Natural killer cell (primary cell): ENCODE measurements around the gene SNPH. TPM values are rescaled to one million over a fixed set of nuclear protein-coding genes. Genes with fewer than 3 reads are reported as not detected.

Experiments used
- ATAC-seq, 3 donors: fragments of 150-1000 bp in 2 of 3; fragments of 200-7000 bp in 1 of 3; cut with Tn5 transposase; 1 replicate in 1 of 3; 2 replicates in 2 of 3; pipeline ENCODE4 v1.10.0; 2021; ENCODE audit warnings: mild to moderate bottlenecking in 2 of 3, moderate library complexity in 2 of 3
- DNase-seq, 2 donors: peaks; one replicate each; pipeline versions ENCODE4 v3.0.0 to v3.0.0-alpha.2; 2013 to 2021; ENCODE audit warnings: mixed read lengths in 1 of 2
- H3K27ac ChIP-seq: one replicate; pipeline ENCODE4 v1.5.1; 2013; ENCODE audit warnings: mild to moderate bottlenecking, low read length
- H3K27me3 ChIP-seq: one replicate; pipeline ENCODE4 v1.6.1; 2013; ENCODE audit warnings: low read length; ENCODE audit not compliant: control insufficient read depth, insufficient read depth
- H3K36me3 ChIP-seq: one replicate; pipeline ENCODE4 v1.6.1; 2013; ENCODE audit warnings: low read length; ENCODE audit not compliant: control insufficient read depth, insufficient read depth
- H3K4me1 ChIP-seq: one replicate; pipeline ENCODE4 v1.6.1; 2013; ENCODE audit warnings: low read length; ENCODE audit not compliant: control insufficient read depth, insufficient read depth
- H3K4me3 ChIP-seq: one replicate; pipeline ENCODE4 v1.5.1; 2013; ENCODE audit warnings: low read length
- H3K9me3 ChIP-seq: one replicate; pipeline ENCODE4 v1.6.1; 2013; ENCODE audit warnings: low read length; ENCODE audit not compliant: control insufficient read depth, insufficient read depth
- H3K27ac Mint-ChIP-seq, 2 donors: one replicate each; pipeline ENCODE4 v1.8.0; 2022; ENCODE audit warnings: mild to moderate bottlenecking in 2 of 2, mixed read lengths in 2 of 2, moderate library complexity in 1 of 2
- H3K27me3 Mint-ChIP-seq, 2 donors: one replicate each; pipeline ENCODE4 v1.8.0; 2022; ENCODE audit warnings: low read depth in 2 of 2, mixed read lengths in 2 of 2
- H3K36me3 Mint-ChIP-seq: one replicate; pipeline ENCODE4 v1.8.0; 2022; ENCODE audit warnings: mixed read lengths
- H3K4me1 Mint-ChIP-seq, 2 donors: one replicate each; pipeline ENCODE4 v1.8.0; 2022; ENCODE audit warnings: mixed read lengths in 2 of 2
- H3K4me3 Mint-ChIP-seq: one replicate; pipeline ENCODE4 v1.8.0; 2022; ENCODE audit warnings: mild to moderate bottlenecking, moderate library complexity, mixed read lengths
- H3K9me3 Mint-ChIP-seq, 2 donors: one replicate each; pipeline ENCODE4 v1.8.0; 2022; ENCODE audit warnings: mixed read lengths in 2 of 2
- WGBS: methylation state at CpG from one replicate; pipeline ENCODE4 v1.1.7; 2013; ENCODE audit warnings: missing lambda C conversion rate; ENCODE audit not compliant: insufficient coverage; 5-methylcytosine and 5-hydroxymethylcytosine counted together
- intact Hi-C: fragments of 100-400 bp; cut with micrococcal nuclease; formaldehyde crosslinking; loops from one replicate; pipeline ENCODE4 v1.14.2; 2022
- total RNA-seq, 4 donors: library from RNA; stranded (reverse); fragments of 120-200 nt in 1 of 4; gene quantifications; one replicate each; pipeline versions ENCODE4 v1.2.3 to v1.2.4, GENCODE V29; 2013 to 2022
- TF ChIP-seq, protein P1 (sequence below): fragments of 200-600 bp; IDR thresholded peaks from one replicate; pipeline ENCODE4 v1.8.0; 2022; ENCODE audit warnings: antibody characterized with exemption

Gene SNPH
- total RNA-seq, 3 donors from 2014 or later (not counting 1 experiment from before 2014, with no cell fraction given), result 3.1 to 5.9 (median 5.8) TPM

DNA sequence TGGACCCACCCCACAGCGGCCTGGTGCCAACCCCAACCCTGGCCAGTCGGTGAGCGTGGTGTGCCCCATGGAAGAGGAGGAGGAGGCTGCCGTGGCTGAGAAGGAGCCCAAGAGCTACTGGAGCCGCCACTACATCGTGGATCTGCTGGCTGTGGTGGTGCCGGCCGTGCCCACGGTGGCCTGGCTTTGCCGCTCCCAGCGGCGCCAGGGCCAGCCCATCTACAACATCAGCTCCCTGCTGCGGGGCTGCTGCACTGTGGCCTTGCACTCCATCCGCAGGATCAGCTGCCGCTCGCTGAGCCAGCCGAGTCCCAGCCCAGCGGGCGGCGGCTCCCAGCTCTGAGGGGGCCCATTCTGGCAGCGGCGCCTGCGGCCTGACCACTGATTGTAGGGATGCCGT is 39.6 kb downstream of the SNPH start:
- Mint-ChIP-seq H3K4me3 (no peak overlapping the region), H3K27ac (no peak overlapping the region), H3K36me3 (no peaks in the 10 kb centered on the region), H3K4me1 (peaks cover 7% of the 10 kb centered on the region in 2 donors), H3K27me3 (peaks cover 0 to 2% of the 10 kb centered on the region in 2 donors), H3K9me3 (no peaks in the 10 kb centered on the region)
- H3K27me3 ChIP-seq, result no peaks in the 10 kb centered on the region
- H3K4me1 ChIP-seq, result peaks cover 6% of the 10 kb centered on the region
- TF ChIP-seq, protein P1, sequence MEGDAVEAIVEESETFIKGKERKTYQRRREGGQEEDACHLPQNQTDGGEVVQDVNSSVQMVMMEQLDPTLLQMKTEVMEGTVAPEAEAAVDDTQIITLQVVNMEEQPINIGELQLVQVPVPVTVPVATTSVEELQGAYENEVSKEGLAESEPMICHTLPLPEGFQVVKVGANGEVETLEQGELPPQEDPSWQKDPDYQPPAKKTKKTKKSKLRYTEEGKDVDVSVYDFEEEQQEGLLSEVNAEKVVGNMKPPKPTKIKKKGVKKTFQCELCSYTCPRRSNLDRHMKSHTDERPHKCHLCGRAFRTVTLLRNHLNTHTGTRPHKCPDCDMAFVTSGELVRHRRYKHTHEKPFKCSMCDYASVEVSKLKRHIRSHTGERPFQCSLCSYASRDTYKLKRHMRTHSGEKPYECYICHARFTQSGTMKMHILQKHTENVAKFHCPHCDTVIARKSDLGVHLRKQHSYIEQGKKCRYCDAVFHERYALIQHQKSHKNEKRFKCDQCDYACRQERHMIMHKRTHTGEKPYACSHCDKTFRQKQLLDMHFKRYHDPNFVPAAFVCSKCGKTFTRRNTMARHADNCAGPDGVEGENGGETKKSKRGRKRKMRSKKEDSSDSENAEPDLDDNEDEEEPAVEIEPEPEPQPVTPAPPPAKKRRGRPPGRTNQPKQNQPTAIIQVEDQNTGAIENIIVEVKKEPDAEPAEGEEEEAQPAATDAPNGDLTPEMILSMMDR, result no peak
- ATAC-seq (no peak), DNase-seq (no peak)
- no peak overlapping the region for H3K27ac ChIP-seq
- H3K4me3 ChIP-seq, result no peak overlapping the region
- H3K9me3 ChIP-seq, result no peaks in the 10 kb centered on the region
- WGBS, result 96% methylated on average over 23 of the region's 24 CpGs
- intact Hi-C loops, result no loop called here
- no peaks in the 10 kb centered on the region for H3K36me3 ChIP-seq

DNA sequence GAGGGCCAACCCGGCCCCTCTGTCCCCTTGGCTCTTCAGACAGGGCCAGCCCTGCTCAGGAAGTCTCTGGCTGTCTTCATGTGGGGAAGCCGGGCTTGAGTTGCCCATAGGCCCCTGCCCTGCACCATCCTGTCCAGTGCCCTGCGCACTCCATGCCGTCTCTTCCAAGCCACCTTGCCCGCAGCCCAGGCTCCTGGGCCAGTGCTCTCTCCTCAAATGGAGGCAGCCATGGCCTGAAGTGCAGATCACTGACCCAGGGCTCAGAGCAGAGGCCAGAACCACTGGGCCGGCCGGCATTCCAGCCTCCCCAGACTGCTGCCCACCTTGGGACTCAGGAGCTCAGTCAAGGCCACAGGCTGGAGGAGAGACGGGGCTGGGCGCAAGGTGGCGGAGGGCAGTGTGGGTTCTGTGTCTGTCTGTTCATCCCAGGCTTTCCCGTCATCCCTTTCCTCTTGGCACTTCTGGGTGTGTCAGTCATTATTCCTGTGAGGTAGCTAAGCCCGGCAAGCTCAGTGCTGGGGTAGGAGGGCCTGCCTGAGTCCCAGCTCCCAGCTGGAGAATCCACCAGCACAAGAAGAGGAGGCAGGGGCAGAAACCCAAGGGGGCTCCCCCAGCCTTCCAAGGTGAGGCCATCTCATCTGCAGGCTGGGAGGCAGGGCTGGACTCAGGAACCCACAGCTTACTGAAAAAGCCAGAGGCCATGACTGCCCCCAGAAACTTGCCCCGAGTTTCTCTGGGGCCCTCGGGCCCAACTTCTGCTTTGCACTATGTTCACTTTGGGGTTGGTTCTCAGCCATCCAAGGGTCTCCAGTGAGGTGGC is 40.4 kb downstream of the SNPH start:
- no peak overlapping the region for H3K4me3 Mint-ChIP-seq
- no peak overlapping the region for H3K4me3 ChIP-seq
- intact Hi-C loops, result no loop called here
- no peak for ATAC-seq
- H3K36me3 ChIP-seq, result no peaks in the 10 kb centered on the region
- no peaks in the 10 kb centered on the region for H3K27me3 Mint-ChIP-seq
- no peaks in the 10 kb centered on the region for H3K4me1 ChIP-seq
- WGBS, result 88% methylated on average over 14 of the region's 14 CpGs
- TF ChIP-seq, protein P1, result no peak
- no peaks in the 10 kb centered on the region for H3K36me3 Mint-ChIP-seq
- H3K27ac Mint-ChIP-seq, result no peak overlapping the region
- DNase-seq, result no peak
- no peaks in the 10 kb centered on the region for H3K9me3 ChIP-seq
- no peak overlapping the region for H3K27ac ChIP-seq
- H3K27me3 ChIP-seq, result no peaks in the 10 kb centered on the region
- H3K4me1 Mint-ChIP-seq, result no peaks in the 10 kb centered on the region
- H3K9me3 Mint-ChIP-seq, result no peaks in the 10 kb centered on the region

DNA sequence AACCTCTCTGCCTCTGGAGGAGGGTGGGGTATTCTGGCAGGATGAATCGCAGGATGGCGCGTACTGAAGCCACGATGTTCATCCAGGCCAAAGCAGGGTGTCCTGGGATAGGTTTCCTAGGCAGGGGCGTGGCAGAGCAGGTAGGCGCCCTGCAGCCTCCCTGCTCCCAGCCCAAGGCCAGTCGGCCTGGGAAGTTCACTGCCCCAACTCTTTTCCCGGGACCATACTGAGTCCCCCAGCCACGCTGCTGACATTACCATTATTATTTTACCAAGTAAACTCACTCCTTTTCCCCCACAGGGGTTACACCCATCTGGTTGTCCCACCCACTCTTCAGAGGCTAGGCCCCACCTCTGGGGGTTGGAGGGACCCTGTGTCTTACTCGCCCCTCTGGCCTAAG is 41.1 kb downstream of the SNPH start:
- no peaks in the 10 kb centered on the region for H3K9me3 Mint-ChIP-seq
- no peaks in the 10 kb centered on the region for H3K36me3 Mint-ChIP-seq
- no peaks in the 10 kb centered on the region for H3K27me3 Mint-ChIP-seq
- H3K27ac Mint-ChIP-seq, result no peak overlapping the region
- H3K4me1 Mint-ChIP-seq, result no peaks in the 10 kb centered on the region
- Histone ChIP-seq H3K27me3 (no peaks in the 10 kb centered on the region), H3K36me3 (no peaks in the 10 kb centered on the region), H3K27ac (no peak overlapping the region), H3K9me3 (no peaks in the 10 kb centered on the region), H3K4me3 (no peak overlapping the region), H3K4me1 (no peaks in the 10 kb centered on the region)
- DNase-seq (no peak), ATAC-seq (no peak)
- H3K4me3 Mint-ChIP-seq, result no peak overlapping the region
- 91% methylated on average over 10 of the region's 10 CpGs for WGBS
- intact Hi-C loops, result no loop called here
- TF ChIP-seq, protein P1, result no peak

DNA sequence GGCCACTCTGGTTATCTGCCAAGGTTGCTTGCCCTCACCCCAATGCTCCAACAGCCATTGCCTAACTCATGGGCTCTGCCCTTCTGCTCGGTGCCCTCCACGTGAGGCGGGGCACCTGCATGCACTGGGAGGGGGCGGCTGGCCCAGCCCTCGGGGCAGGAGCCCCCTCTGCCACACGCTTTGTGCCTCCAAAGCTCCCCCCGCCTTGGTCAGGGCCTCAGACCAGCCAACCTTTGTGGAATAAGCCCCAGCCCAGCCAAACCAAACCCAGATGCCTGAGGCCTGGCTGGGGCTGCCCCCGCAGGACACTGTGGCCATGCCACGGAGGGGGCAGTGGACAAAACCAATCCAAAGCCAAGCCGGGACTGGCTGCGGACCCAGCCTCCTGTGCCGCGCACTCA is 41.5 kb downstream of the SNPH start:
- Histone ChIP-seq H3K36me3 (no peaks in the 10 kb centered on the region), H3K4me3 (no peak overlapping the region), H3K9me3 (no peaks in the 10 kb centered on the region), H3K27me3 (no peaks in the 10 kb centered on the region), H3K4me1 (no peaks in the 10 kb centered on the region), H3K27ac (no peak overlapping the region)
- no peak for ATAC-seq
- Mint-ChIP-seq H3K4me3 (no peak overlapping the region), H3K4me1 (no peaks in the 10 kb centered on the region), H3K27ac (no peak overlapping the region), H3K27me3 (no peaks in the 10 kb centered on the region), H3K36me3 (no peaks in the 10 kb centered on the region), H3K9me3 (no peaks in the 10 kb centered on the region)
- no peak for DNase-seq
- intact Hi-C loops, result no loop called here
- WGBS, result 97% methylated on average over 13 of the region's 13 CpGs
- TF ChIP-seq, protein P1, result no peak
